ENCODE data around the gene CIAO3. TPM values are rescaled to one million over a fixed set of nuclear protein-coding genes. Genes with fewer than 3 reads are reported as not detected.

CIAO3 gene
- total RNA-seq, 1 donor from 2014 or later, result 24.2 TPM

DNA sequence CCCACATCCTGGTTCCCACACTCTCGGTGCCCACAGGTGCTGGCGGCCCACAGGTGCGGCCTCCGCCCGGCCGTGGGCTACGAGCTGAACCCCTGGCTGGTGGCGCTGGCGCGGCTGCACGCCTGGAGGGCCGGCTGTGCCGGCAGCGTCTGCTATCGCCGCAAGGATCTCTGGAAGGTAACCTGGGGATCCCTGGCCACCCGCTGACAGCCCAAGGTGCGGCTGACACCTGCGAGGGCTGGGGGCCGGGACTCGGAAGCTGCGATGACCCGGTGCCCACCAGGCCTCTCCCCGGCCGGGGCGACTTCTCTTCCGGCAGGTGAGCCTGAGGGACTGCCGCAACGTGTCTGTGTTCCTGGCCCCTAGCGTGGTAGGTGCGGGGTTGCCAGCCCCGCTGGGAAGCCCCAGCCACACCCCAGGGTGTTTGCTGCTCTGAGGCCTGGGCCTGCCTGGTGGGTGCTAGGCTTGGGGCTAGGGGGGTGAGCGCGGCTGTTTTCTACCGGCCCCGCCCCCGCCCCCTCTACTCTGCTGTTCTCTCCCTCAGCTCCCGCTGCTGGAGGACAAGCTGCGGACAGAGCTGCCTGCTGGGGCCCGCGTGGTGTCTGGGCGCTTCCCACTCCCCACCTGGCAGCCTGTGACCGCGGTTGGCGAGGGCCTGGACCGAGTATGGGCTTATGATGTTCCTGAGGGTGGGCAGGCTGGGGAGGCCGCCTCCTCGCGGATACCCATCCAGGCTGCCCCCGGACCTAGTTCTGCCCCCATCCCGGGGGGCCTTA is 18.8 kb downstream of the CIAO3 start:
- H3K4me1 ChIP-seq, result peaks cover 18% of the 10 kb centered on the region
- intact Hi-C loops (cut with DNase I), result no loop called here
- DNase-seq (no peak), ATAC-seq (no peak)
- H3K9me3 ChIP-seq, result no peaks in the 10 kb centered on the region
- TF ChIP-seq, protein P1, sequence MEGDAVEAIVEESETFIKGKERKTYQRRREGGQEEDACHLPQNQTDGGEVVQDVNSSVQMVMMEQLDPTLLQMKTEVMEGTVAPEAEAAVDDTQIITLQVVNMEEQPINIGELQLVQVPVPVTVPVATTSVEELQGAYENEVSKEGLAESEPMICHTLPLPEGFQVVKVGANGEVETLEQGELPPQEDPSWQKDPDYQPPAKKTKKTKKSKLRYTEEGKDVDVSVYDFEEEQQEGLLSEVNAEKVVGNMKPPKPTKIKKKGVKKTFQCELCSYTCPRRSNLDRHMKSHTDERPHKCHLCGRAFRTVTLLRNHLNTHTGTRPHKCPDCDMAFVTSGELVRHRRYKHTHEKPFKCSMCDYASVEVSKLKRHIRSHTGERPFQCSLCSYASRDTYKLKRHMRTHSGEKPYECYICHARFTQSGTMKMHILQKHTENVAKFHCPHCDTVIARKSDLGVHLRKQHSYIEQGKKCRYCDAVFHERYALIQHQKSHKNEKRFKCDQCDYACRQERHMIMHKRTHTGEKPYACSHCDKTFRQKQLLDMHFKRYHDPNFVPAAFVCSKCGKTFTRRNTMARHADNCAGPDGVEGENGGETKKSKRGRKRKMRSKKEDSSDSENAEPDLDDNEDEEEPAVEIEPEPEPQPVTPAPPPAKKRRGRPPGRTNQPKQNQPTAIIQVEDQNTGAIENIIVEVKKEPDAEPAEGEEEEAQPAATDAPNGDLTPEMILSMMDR (IDR thresholded peaks at IDR 0.05), result no peak
- peak overlapping the region; percentile 84 for H3K27ac ChIP-seq
- peaks cover 5% of the 10 kb centered on the region for H3K27me3 ChIP-seq
- no peaks in the 10 kb centered on the region for H3K36me3 ChIP-seq
- H3K4me3 ChIP-seq, result peak overlapping the region; percentile 85

DNA sequence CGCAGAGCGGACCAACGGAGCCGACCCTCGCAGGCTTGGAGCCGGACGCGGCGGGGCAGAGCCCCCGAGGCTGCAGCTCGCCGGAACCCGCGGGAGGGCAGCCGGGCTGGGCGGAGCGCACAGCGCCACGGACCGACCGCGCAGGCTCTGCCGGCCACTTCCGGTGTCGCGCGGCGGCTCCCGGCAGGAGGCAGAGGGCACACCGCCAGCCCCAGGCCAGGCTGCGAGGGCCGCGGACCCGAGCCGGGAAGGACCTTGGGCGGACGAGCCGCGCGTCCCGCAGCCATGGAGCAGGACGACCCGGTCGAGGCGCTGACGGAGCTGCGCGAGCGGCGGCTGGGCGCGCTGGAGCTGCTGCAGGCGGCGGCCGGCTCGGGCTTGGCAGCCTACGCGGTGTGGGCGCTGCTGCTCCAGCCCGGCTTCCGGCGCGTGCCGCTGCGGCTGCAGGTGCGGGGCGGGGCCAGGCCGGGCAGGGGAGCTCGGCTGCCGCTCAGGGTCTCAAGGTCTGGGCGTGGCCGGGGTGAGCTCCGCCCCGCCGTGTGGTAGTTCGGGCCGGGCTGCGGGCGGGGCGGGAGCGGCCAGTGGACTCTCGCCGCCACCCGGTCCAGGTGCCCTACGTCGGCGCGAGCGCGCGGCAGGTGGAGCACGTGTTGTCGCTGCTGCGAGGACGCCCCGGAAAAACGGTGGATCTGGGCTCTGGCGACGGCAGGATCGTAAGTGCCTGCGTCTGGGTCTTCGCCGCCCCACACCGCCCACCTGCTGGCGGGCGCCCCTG is 19.6 kb downstream of the CIAO3 start, which contains the start of gene ANTKMT:
ANTKMT (plus strand) TSS at position 157 of the 775 bp plus-strand sequence; CDS start at position 286, 129 bp downstream.
- peak; percentile 91 for ATAC-seq
- peaks cover under 1% of the 10 kb centered on the region for H3K27me3 ChIP-seq
- DNase-seq, result peak; percentile 93

DNA sequence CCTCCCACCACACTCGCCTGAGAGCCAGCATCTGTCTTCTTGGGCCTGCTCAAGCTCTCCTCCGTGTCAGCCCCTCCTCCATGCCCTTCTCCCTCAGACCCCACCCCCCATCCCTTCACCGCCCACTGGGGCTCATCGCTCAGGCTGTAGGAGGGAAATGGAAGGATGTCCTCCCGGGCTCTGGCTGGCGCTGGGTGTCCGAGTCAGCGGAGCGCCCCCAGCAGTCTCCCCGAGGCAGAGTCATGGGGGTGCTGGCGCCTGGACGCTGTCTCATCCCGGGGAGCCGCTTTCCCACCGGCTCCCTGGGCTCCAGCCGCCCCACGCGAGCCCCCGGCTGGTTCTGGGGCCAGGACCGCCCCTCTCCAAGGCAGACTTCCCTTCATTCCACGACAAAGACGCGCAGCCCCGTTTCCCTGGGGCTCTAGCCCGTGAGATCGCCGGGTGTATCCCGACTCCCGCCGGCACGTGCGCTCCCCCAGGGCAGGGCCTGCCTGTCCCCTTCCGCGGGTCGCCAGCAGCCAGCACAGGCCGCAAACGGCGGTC is 20.3 kb downstream of the CIAO3 start:
- DNase-seq (no peak), ATAC-seq (peak; percentile 1)
- peak overlapping the region; percentile 85 for H3K4me3 ChIP-seq
- peaks cover 24% of the 10 kb centered on the region for H3K4me1 ChIP-seq
- no peaks in the 10 kb centered on the region for H3K9me3 ChIP-seq
- peak overlapping the region; percentile 84 for H3K27ac ChIP-seq
- no peaks in the 10 kb centered on the region for H3K27me3 ChIP-seq
- H3K36me3 ChIP-seq, result no peaks in the 10 kb centered on the region
- intact Hi-C loops (cut with DNase I), result no loop called here
- TF ChIP-seq, protein P1 (IDR thresholded peaks at IDR 0.05), result peak; percentile 20

More for the DNA sequence above, 19.6 kb downstream of the CIAO3 start, which contains the start of gene ANTKMT:
- intact Hi-C loops (cut with DNase I), result no loop called here
- Histone ChIP-seq H3K9me3 (no peaks in the 10 kb centered on the region), H3K27ac (peak within 1 kb of the TSS; percentile 84), H3K4me3 (peak within 1 kb of the TSS; percentile 85), H3K36me3 (no peaks in the 10 kb centered on the region), H3K4me1 (peaks cover 20% of the 10 kb centered on the region)
- TF ChIP-seq, protein P1 (IDR thresholded peaks at IDR 0.05), result no peak

DNA sequence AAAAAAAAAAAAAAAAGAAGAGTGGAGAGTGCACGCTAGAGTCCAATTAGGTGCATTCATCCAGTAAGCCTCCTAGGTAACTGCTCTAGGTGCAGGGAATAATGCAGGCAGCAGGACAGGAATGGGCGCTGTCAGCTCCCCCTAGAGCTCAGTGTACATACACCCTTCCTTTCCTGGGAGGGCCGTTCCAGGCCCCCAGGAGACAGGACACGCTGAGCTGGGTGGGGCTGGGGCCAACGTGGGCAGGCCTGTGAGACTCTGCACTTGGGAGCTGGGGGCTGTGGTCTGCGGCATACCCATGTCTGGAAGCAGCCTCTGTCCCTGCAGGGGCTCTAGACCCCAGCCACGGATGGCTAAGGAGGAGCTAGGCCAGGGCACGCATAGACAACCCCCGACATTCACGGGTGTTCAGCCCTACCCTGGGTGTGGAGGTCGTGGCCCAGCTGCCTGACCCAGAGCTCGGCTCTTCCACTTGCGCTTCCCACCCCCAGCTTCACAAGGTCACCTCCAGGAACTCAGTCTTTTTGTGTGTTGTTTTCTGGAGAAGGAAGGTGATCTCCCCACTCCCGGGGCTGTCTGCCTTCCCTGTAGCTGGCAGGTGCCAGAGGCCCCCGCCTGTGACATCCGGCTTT is 20.9 kb downstream of the CIAO3 start:
- Histone ChIP-seq H3K4me1 (peaks cover 24% of the 10 kb centered on the region), H3K27ac (peak overlapping the region; percentile 84), H3K4me3 (peak overlapping the region; percentile 85), H3K9me3 (no peaks in the 10 kb centered on the region), H3K27me3 (no peaks in the 10 kb centered on the region), H3K36me3 (no peaks in the 10 kb centered on the region)
- DNase-seq (no peak), ATAC-seq (no peak)
- TF ChIP-seq, protein P1 (IDR thresholded peaks at IDR 0.05), result peak; percentile 8
- intact Hi-C loops (cut with DNase I), result loop anchor here (10.0 kb wide), 1 partner anchor 65 kb away; the partner anchor contains the start of genes CHTF18 and RPUSD1

DNA sequence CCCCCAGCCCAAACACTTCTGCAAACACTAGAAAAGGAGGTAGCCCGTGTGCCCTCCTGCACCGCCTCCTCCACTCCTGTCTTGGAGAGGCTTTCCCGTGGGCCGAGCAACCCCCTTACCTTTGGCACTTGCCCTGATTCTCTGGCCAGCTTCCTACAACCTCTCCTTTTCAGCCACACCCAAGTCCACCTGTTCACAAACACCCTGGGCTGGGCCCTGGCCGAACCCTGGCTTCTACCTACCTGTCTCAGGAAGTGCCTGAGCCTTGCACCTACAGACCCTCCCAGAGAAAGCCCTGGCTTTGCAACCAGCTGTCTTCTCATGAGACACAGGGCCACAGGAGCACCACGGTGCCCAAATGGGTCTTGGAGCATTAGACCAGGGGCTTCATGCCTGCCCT is 21.9 kb downstream of the CIAO3 start:
- TF ChIP-seq, protein P1 (IDR thresholded peaks at IDR 0.05), result no peak
- DNase-seq, result no peak
- H3K4me1 ChIP-seq, result peaks cover 29% of the 10 kb centered on the region

More for the DNA sequence above, 21.9 kb downstream of the CIAO3 start:
- H3K36me3 ChIP-seq, result no peaks in the 10 kb centered on the region
- intact Hi-C loops (cut with DNase I), result loop anchor here (10.0 kb wide), 1 partner anchor 66 kb away; the partner anchor contains the start of genes CHTF18 and RPUSD1
- no peak for ATAC-seq
- no peak overlapping the region for H3K4me3 ChIP-seq
- no peaks in the 10 kb centered on the region for H3K27me3 ChIP-seq
- H3K27ac ChIP-seq, result no peak overlapping the region
- H3K9me3 ChIP-seq, result no peaks in the 10 kb centered on the region
